Stimulated activated CD8-positive, alpha-beta memory T cell treated with anti-CD3 and anti-CD28 coated beads, Interleukin-7, amount 100 ng/mL, for 4 hours (primary cell): ENCODE data around the gene ICA1L.

ENCODE experiments used
- DNase-seq, 2 donors: peaks; one replicate each; pipeline ENCODE4 v3.0.0-alpha.2; 2020; ENCODE audit warnings: low read depth in 2 of 2

Gene ICA1L

GRCh38 chr2:202782940-202783558 is 88.5 kb downstream of the ICA1L start:
- DNase-seq: no peak

- no peak for DNase-seq
Observed at GRCh38 chr2:202780514-202781021, 91.0 kb downstream of the ICA1L start.

DNA sequence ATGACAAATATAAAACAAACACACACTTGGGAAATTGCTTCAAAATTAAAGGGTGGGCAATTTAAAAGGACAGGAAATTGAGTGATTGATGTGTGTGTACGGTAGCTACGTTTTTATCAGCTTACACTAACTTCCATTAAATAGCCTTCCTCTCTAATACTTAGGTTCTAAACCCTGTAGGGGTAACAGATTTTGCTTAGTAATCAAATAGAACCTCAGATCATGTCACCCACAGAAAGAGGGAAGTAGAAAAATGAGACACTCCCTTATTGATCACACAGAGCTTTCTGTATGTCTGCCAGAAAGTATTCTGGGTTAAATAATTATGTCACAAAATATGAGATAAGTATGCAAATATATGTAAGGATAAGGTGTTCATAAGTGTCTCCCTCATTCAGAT is 93.3 kb downstream of the ICA1L start:
- no peak for DNase-seq

DNA sequence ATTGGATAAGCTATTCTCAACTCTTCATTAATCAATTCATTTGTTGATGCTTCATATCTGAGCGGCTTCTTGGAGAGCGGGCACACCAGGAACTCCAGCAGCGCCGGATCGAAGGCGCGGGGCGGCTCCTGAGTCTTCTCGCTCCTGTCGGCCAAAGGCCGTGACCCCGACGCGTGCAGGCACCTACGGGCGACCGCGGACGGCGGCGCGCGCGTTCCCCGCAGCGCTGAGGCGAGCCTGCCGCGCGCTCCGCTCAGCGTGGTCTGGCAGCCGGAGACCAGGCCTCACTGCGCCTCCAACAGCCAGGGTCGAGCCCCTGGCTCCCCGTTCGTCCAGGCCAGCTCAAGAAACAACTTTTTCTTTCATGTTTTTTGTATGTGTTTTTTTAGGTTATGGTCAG is 97.5 kb downstream of the ICA1L start:
- DNase-seq: no peak

GRCh38 chr2:202773301-202773973 is 98.1 kb downstream of the ICA1L start:
- no peak for DNase-seq

DNA sequence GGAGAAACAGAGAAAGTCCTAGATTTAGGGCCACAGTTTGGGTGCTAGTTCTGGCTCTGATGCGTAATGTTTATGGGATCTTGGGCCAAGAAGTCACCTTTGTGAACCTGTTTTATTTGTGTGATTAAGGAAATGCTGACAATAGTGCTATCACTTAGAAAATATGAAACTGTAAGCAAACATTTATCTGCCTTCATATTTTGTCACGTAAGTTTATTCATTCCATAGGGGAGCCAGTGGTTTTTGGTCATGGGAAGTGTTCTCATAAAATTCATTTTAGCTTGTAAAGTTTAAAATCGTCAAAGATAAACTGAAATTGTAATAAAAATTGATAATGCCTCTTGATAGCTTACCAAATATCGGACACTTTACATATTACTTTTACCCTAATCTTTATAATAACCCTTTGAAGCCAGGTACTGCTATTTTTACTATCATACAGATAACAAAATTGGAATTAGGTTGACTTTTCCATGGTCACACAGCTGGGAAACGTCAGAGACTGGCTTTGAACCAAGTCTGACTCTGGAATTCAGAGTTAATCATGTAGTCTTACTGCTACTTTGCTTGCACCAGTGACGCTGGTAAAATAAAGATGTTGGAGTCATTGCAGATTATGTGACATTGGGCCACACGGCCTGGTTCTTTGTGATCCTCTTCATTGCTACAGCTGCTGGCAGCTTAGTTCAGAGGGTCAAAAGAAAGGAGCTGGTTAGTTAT is 99.7 kb downstream of the ICA1L start:
- DNase-seq: no peak

DNA sequence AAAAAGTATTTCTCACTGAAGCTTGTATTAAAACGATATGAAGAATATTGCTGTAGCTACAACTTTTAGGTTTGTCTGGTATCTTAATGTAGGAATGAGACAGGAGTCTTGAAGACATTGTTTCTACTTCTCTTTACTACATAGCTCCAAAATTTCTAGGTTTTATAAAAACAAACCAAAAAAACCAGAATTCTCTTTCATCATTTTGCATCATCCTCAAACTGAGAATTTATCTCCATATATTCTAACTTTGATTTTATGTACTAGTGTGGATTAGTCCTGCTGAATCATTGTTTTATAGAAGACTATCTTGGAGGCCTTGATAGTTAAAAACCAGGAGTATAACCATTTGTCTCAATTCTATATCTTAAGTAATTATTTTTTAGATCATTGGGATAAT is 100.2 kb downstream of the ICA1L start:
- no peak for DNase-seq

DNA sequence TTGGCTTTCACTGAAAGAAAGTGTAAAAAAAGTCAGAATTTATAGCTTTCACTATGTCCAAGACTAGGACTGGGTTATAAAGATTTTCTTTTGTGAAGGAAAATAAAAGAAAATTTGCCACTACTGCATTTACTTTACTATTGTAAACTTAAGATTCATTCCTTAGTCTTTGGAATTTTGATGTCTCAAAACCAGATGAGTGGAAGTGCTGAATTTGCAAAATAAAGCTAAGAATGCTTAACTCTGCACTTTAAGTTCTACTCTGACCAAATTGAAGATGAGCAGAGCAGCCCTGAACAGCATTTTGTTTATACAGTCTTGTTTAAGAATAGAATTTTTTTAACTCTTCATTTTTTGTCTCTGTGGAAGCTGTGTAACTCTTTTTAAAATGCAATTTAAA is 102.4 kb downstream of the ICA1L start:
- no peak for DNase-seq

GRCh38 chr2:202768273-202768672 is 103.3 kb downstream of the ICA1L start:
- no peak for DNase-seq

- no peak for DNase-seq
Observed at GRCh38 chr2:202765436-202765835, 106.1 kb downstream of the ICA1L start.

DNA sequence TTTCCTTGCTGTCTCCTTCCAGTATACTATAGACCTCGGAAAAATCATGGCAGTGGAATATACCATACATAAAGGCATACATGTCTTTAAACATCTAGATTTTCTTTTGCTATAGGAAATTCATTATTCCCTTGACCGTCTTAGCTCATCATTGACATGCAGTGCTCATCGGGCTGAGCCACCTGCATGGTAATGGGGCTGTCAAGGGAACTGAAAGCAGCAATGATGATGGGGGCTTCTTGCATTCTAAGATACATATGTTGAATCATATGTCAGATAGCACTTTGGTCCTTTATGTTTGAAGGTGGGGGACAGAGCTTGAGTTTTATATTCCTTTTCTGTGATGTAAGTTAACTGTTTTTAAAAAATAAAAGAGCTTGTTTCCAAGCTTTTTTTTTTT is 106.6 kb downstream of the ICA1L start:
- DNase-seq: no peak

DNA sequence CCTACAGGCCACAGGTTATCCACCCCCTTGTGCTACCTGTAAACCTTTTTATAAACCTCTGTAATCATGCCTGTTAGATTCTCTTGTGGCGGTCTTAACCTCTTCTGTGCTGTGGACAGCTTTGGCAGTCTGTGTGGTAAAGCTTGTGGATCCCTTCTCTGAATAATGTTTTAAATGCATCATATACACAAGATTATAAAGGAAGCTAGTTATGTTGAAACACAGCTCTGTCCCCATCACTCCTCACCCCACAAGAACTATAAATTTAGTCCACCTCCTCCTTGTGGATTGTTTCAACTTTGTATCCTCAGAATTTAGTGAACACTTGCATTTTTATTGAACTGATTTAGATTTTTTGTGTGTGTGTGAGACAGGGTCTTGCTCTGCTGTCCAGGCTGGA is 107.7 kb downstream of the ICA1L start:
- DNase-seq: no peak

GRCh38 chr2:202762556-202762955 is 109.0 kb downstream of the ICA1L start:
- DNase-seq: no peak

DNA sequence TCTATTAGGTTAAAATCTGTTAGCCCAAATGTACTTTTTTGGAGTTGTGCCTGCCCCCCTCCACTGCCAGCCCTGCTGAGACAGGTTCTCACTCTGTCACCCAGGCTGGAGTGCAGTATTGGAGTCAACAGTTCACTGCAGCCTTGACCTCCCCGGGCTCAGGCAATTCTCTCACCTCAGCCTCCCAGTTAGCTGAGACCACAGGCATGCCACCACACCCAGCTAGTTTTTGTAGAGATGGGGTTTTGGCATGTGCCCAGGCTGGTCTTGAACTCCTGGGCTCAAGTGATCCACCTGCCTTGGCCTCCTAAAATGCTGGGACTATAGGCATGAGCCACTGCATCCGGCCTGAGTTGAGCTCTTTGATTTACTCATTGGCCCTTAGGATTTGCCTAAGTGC is 110.7 kb downstream of the ICA1L start:
- no peak for DNase-seq

GRCh38 chr2:202758604-202759003 is 113.0 kb downstream of the ICA1L start:
- DNase-seq: no peak

DNA sequence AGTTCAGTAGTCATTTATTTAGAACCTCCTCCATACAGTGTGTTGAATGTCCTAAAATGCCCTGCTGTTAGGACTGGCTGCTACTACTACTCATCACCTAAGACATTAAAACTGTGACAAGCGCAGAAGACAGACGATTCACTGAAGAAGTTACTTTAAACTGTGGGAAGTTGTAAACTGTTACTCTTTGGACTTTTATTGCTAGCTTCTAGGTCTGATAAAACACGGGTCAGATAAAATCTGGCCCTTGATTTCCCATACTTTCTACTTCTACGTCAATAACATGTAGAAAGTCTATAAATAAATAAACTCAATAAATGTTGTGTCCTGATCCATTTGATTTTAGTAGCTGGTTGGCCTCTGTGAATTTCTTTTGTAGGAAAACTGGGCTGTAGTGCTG is 113.4 kb downstream of the ICA1L start:
- DNase-seq: no peak

- DNase-seq: no peak
Observed at GRCh38 chr2:202757339-202757738, 114.2 kb downstream of the ICA1L start.

GRCh38 chr2:202756598-202756997 is 115.0 kb downstream of the ICA1L start:
- no peak for DNase-seq

DNA sequence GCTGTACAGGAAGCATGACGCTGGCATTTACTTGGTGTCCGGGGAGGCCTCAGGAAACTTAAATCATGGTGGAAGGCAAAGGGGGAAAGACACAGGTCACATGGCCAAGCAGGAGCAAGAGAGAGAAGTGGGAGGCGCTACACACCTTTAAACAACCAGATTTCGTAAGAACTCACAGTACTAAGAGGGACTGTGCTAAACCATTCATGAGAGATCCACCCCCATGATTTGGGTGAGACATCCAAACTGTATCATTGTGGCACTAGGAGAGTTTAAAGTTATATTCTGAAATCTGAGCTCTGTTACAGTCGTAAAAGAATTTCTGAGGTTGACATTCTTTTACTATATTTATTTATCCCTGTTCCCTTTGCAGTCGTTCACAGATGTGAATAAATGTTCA is 116.6 kb downstream of the ICA1L start:
- DNase-seq: no peak

GRCh38 chr2:202752071-202752470 is 119.5 kb downstream of the ICA1L start:
- DNase-seq: no peak

- DNase-seq: no peak
Observed at GRCh38 chr2:202750763-202751427, 120.7 kb downstream of the ICA1L start.

DNA sequence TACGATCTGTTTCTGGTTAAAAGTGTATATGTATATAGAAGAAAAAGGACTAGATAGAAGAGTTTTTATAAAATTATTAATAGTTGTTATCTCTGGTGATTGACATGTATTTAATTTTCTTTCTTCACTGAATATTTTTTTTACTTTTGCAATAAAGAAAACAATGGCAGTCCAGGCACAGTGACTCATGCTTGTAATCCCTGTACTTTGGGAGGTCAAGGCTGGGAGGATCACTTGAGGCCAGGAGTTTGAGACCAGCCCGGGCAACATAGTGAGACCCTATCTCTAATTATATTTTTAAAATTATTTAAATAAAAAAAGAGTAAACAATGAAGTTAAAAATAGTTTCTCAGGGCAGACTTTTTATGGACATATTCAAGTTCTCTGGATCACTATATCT is 122.1 kb downstream of the ICA1L start:
- DNase-seq: no peak
